ENCODE data around the gene SLC46A2. TPM values are rescaled to one million over a fixed set of nuclear protein-coding genes. Genes with fewer than 3 reads are reported as not detected.

Gene SLC46A2
- total RNA-seq, 5 donors from 2014 or later (not counting 1 experiment from before 2014, with no cell fraction given) = not detected

DNA sequence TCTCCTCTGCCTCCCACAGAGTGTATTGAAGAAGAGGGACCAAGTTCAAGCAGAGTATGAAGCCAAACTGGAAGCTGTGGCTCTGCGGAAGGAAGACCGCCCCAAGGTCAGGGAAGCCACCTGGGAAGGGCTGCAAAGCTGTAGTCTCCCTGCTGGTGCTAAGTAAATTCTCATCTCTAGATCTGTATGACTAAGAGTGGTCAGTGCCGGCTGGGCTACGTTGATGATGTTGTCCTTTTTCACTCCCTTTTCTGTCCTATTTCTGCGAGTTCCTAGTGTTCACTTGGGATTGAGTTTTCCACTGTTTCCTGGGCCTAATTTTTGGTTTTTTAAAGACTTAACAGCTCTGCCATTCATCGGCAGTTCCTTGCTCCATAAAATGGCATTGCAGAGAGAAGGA lies 39.8 kb downstream of the SLC46A2 start:
- H3K9me3 Mint-ChIP-seq = no peaks in the 10 kb centered on the region
- ATAC-seq (replicated peaks in 1 of 4) (no peak), DNase-seq (no peak)
- Histone ChIP-seq H3K9me3 (no peaks in the 10 kb centered on the region), H3K27ac (ENCODE audit: low read length) (no peak overlapping the region), H3K27me3 (replicated peaks in 1 of 2; ENCODE audit: control insufficient read depth in 2 of 2, extremely low read depth in 1 of 2, insufficient read depth in 2 of 2, low read length in 1 of 2) (no peaks in the 10 kb centered on the region), H3K36me3 (ENCODE audit: control insufficient read depth in 2 of 2, extremely low read depth in 1 of 2, insufficient read depth in 1 of 2, low read length in 1 of 2) (peaks cover 4 to 13% of the 10 kb centered on the region in 2 donors), H3K4me3 (ENCODE audit: control insufficient read depth in 1 of 2, extremely low read depth in 1 of 2, low read length in 1 of 2) (no peak overlapping the region), H3K4me1 (ENCODE audit: control insufficient read depth in 1 of 2, extremely low read depth in 1 of 2, insufficient read depth in 2 of 2, low read length in 2 of 2) (peaks cover 0 to 6% of the 10 kb centered on the region in 2 experiments)
- peaks cover 46% of the 10 kb centered on the region for H3K36me3 Mint-ChIP-seq
- ChIA-PET CTCF (no interaction called here), POLR2A (no interaction called here)
- WGBS (ENCODE audit: insufficient coverage) = 93% methylated on average over 3 of the region's 6 CpGs
- no peak overlapping the region for H3K4me3 Mint-ChIP-seq
- no peaks in the 10 kb centered on the region for H3K27me3 Mint-ChIP-seq
- H3K27ac Mint-ChIP-seq = no peak overlapping the region
- H3K4me1 Mint-ChIP-seq = peaks cover 2 to 15% (median 7%) of the 10 kb centered on the region in 3 donors

DNA sequence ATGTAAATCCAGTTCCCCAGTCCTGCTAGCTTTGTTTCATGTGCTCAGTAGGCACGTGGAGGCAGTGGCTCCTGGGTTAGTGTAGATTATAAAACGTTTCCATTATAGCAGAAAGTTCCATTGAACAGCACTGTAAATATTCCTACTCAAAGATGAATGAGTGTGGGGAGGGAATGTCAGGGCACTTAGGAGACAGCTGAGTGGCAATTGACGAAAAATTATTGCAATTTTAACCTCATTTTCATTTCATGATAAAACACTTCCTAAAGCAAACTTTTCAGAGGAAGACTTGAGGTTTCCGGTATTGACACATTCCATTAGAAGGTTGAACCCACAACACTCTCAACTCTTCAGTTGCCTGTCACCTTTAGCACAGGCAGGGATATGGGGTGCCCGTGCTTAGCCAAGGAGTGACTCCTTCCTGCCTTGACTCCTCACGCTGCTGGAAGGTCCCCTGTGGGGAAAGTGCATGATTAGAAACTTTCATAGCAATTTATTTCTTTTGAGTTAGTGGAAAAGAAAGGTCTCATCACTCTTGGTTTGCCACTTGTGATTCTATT lies 41.2 kb downstream of the SLC46A2 start:
- Mint-ChIP-seq H3K4me1 (peaks cover 10 to 14% (median 13%) of the 10 kb centered on the region in 3 donors), H3K27ac (no peak overlapping the region), H3K36me3 (peaks cover 38% of the 10 kb centered on the region), H3K4me3 (no peak overlapping the region), H3K9me3 (no peaks in the 10 kb centered on the region), H3K27me3 (no peaks in the 10 kb centered on the region)
- ATAC-seq (replicated peaks in 1 of 4) = no peak
- no peaks in the 10 kb centered on the region for H3K27me3 ChIP-seq (replicated peaks in 1 of 2; ENCODE audit: control insufficient read depth in 2 of 2, extremely low read depth in 1 of 2, insufficient read depth in 2 of 2, low read length in 1 of 2)
- ChIA-PET CTCF (no interaction called here), POLR2A (interaction anchor here in 1 of 2 donors (0.6 kb wide), 1 partner anchor 82 kb away, joined by 3 read pairs; no protein-coding TSS in a partner anchor)
- peaks cover 0 to 6% of the 10 kb centered on the region in 2 experiments for H3K4me1 ChIP-seq (ENCODE audit: control insufficient read depth in 1 of 2, extremely low read depth in 1 of 2, insufficient read depth in 2 of 2, low read length in 2 of 2)
- DNase-seq = no peak
- no peak overlapping the region for H3K27ac ChIP-seq (ENCODE audit: low read length)
- no peak overlapping the region for H3K4me3 ChIP-seq (ENCODE audit: control insufficient read depth in 1 of 2, extremely low read depth in 1 of 2, low read length in 1 of 2)
- 82% methylated on average over 2 of the region's 6 CpGs for WGBS (ENCODE audit: insufficient coverage)
- no peaks in the 10 kb centered on the region for H3K9me3 ChIP-seq
- peaks cover 4 to 13% of the 10 kb centered on the region in 2 donors for H3K36me3 ChIP-seq (ENCODE audit: control insufficient read depth in 2 of 2, extremely low read depth in 1 of 2, insufficient read depth in 1 of 2, low read length in 1 of 2)

DNA sequence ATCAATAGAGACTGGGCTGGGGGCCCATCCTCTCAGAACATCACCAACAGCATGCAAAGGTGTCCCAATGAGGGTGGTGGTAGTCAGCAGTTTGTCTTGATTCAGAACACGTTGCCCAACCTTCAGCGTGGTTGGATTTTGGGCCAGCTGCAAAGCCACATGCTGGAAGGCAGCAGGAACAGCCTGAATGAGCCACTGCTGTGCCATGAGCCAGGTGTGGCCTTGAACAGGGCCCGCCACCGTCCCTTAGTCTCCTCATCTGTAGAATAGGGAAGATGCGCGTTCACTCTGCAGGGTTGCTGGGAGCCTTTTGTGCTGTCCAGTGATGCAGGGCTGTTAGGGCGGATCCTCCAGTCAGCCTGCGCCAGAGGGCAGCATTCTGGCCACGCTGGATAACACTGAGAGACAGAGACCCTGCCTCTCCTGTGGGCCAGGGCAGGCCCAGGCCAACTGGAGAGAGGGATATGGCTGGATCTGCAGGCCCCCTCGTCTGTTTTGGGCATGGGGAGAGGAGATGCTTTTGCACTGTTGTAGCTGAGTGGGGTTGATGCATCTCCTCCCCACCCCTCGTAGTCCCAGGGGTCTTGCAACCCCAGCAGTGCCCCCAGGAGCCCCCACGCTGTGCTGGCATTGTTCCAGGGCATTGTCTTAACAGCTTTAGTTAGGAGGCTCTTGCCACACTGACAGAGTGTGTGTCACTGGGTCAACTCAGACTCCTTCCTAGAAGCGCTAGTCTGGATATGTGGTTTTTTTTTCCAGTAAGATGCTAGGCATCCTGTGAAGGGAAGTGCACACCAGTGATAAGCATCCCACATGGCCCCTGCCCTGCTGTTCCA lies 42.1 kb downstream of the SLC46A2 start:
- Mint-ChIP-seq H3K4me3 (no peak overlapping the region), H3K9me3 (no peaks in the 10 kb centered on the region), H3K27ac (no peak overlapping the region), H3K27me3 (no peaks in the 10 kb centered on the region), H3K36me3 (peaks cover 31% of the 10 kb centered on the region), H3K4me1 (peaks cover 14 to 23% (median 17%) of the 10 kb centered on the region in 3 donors)
- DNase-seq = no peak
- 81% methylated on average over 10 of the region's 13 CpGs for WGBS (ENCODE audit: insufficient coverage)
- CTCF ChIA-PET = interaction anchor here in 1 of 2 donors (0.6 kb wide), 1 partner anchor 1062 kb away, joined by 6 read pairs; no protein-coding TSS in a partner anchor
- no peaks in the 10 kb centered on the region for H3K9me3 ChIP-seq
- no peaks in the 10 kb centered on the region for H3K27me3 ChIP-seq (replicated peaks in 1 of 2; ENCODE audit: control insufficient read depth in 2 of 2, extremely low read depth in 1 of 2, insufficient read depth in 2 of 2, low read length in 1 of 2)
- no peak for ATAC-seq (replicated peaks in 1 of 4)
- peaks cover 0 to 6% of the 10 kb centered on the region in 2 experiments for H3K4me1 ChIP-seq (ENCODE audit: control insufficient read depth in 1 of 2, extremely low read depth in 1 of 2, insufficient read depth in 2 of 2, low read length in 2 of 2)
- POLR2A ChIA-PET = interaction anchor here in 1 of 2 donors (0.6 kb wide), 1 partner anchor 81 kb away, joined by 3 read pairs; no protein-coding TSS in a partner anchor
- H3K4me3 ChIP-seq (ENCODE audit: control insufficient read depth in 1 of 2, extremely low read depth in 1 of 2, low read length in 1 of 2) = no peak overlapping the region
- no peak overlapping the region for H3K27ac ChIP-seq (ENCODE audit: low read length)
- peaks cover 4 to 9% of the 10 kb centered on the region in 2 donors for H3K36me3 ChIP-seq (ENCODE audit: control insufficient read depth in 2 of 2, extremely low read depth in 1 of 2, insufficient read depth in 1 of 2, low read length in 1 of 2)

DNA sequence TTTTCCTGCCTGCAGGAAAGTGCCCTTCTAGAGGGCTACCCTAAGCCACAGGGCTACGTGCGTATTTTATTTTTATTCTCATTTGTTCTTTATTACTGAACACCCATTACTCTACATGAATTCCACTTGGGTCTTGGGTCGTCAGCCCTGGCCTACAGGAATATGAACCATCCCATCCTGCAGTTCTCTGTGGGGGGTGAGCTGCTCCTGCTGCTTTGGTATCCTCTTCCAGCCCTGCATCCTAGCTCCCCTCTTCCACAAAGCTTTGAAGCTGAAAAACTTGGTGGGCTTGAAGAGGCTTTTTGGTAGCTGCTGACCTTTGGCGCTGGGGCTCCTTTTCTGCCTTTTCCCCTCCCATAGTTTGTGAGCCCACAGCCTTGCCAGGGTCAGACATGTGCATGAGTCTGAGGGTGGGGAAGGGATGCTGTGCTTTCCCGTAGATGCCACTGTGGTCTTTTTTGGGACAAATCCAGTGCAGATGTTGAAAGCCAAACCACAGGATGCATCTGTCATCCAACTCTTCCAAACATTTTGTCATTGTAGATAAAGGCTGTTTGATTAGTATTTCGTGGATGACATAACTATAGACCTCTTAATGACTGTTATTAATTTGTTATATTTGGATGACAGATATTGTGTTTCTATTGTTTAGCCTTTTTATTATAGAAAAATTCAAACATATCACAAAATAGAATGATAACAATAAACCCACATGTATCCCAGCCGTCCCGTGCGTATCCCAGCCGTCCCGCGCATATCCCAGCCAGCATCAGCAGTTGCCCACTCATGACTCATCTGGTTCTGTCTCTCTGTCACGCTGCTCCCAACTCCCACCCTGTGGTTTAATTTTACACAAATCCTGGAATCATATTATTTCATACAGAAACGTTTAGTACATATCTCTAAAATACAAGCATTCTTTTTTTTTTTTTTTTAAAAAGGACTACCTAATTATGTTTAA lies 43.9 kb downstream of the SLC46A2 start:
- 88% methylated on average over 7 of the region's 14 CpGs for WGBS (ENCODE audit: insufficient coverage)
- POLR2A ChIA-PET = interaction anchor here in 1 of 2 donors (0.5 kb wide), 1 partner anchor 126 kb away, joined by 3 read pairs; no protein-coding TSS in a partner anchor
- no peak overlapping the region for H3K27ac Mint-ChIP-seq

DNA sequence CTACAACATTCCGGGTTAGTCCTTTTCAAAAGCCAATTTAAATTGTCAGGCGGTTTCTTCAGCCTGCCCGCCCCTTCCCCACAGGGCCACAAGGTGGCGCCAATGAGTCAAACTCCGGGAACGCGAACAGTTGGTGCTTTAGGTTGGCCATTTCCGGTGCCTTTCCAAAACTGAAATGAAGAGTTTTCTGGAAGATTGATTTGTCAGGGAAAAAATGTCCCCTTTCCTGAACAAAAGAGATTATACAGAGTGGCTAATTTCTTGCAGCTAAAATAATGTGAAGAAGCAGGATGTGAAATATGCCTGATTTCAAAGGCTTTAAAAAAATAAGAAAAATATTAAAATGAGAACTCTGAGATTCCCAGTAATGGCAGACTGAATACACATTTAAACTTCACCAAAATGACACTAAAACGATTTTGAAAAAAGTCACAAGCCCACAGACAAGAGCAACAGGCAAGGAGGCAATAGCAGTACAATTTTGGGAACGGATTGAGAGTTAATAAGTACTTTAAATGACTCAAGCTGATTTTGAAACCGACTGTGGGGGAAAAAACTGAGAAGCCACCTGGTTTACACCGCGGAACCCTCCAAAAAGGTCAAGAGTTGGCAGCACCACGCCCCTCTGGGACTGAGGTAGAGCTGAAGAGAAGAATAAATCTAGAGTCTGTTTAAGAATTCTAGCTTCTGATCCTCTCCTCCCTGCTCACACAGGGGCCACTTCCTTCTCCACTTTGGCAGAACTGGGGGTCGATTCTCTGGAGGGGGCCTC lies 45.7 kb downstream of the SLC46A2 start:
- Histone ChIP-seq H3K27me3 (replicated peaks in 1 of 2; ENCODE audit: control insufficient read depth in 2 of 2, extremely low read depth in 1 of 2, insufficient read depth in 2 of 2, low read length in 1 of 2) (no peaks in the 10 kb centered on the region), H3K4me1 (ENCODE audit: control insufficient read depth in 1 of 2, extremely low read depth in 1 of 2, insufficient read depth in 2 of 2, low read length in 2 of 2) (peaks cover 0 to 6% of the 10 kb centered on the region in 2 experiments), H3K4me3 (ENCODE audit: control insufficient read depth in 1 of 2, extremely low read depth in 1 of 2, low read length in 1 of 2) (no peak overlapping the region), H3K27ac (ENCODE audit: low read length) (no peak overlapping the region), H3K36me3 (ENCODE audit: control insufficient read depth in 2 of 2, extremely low read depth in 1 of 2, insufficient read depth in 1 of 2, low read length in 1 of 2) (peaks cover 0 to 5% of the 10 kb centered on the region in 2 donors), H3K9me3 (no peaks in the 10 kb centered on the region)
- no peak overlapping the region for H3K4me3 Mint-ChIP-seq
- ChIA-PET POLR2A (interaction anchor here (0.5 to 0.6 kb wide), 2 partner anchors 28 to 146 kb away, joined by 3 to 5 read pairs; no protein-coding TSS in a partner anchor), CTCF (interaction anchor here (0.6 to 1.9 kb wide), 7 partner anchors 9 to 770 kb away, joined by 3 to 8 read pairs (median 3); no protein-coding TSS in a partner anchor)
- 12% methylated on average over 10 of the region's 15 CpGs for WGBS (ENCODE audit: insufficient coverage)
- H3K27me3 Mint-ChIP-seq = no peaks in the 10 kb centered on the region
- no peaks in the 10 kb centered on the region for H3K9me3 Mint-ChIP-seq
- peaks cover 2% of the 10 kb centered on the region for H3K36me3 Mint-ChIP-seq
- H3K4me1 Mint-ChIP-seq = peaks cover 14 to 23% (median 17%) of the 10 kb centered on the region in 3 donors
- DNase-seq = peak; percentile 13 to 80 (median 55)
- ATAC-seq (replicated peaks in 1 of 4) = peak; percentile 57 to 68 (median 58)
- no peak overlapping the region for H3K27ac Mint-ChIP-seq

More for the DNA sequence above, 43.9 kb downstream of the SLC46A2 start:
- Mint-ChIP-seq H3K4me1 (peaks cover 14 to 23% (median 17%) of the 10 kb centered on the region in 3 donors), H3K9me3 (no peaks in the 10 kb centered on the region), H3K27me3 (no peaks in the 10 kb centered on the region), H3K36me3 (peaks cover 15% of the 10 kb centered on the region), H3K4me3 (no peak overlapping the region)
- Histone ChIP-seq H3K27me3 (replicated peaks in 1 of 2; ENCODE audit: control insufficient read depth in 2 of 2, extremely low read depth in 1 of 2, insufficient read depth in 2 of 2, low read length in 1 of 2) (no peaks in the 10 kb centered on the region), H3K36me3 (ENCODE audit: control insufficient read depth in 2 of 2, extremely low read depth in 1 of 2, insufficient read depth in 1 of 2, low read length in 1 of 2) (peaks cover 0 to 2% of the 10 kb centered on the region in 2 donors), H3K27ac (ENCODE audit: low read length) (no peak overlapping the region), H3K9me3 (no peaks in the 10 kb centered on the region), H3K4me3 (ENCODE audit: control insufficient read depth in 1 of 2, extremely low read depth in 1 of 2, low read length in 1 of 2) (no peak overlapping the region), H3K4me1 (ENCODE audit: control insufficient read depth in 1 of 2, extremely low read depth in 1 of 2, insufficient read depth in 2 of 2, low read length in 2 of 2) (peaks cover 0 to 6% of the 10 kb centered on the region in 2 experiments)
- no peak for ATAC-seq (replicated peaks in 1 of 4)
- CTCF ChIA-PET = interaction anchor here in 1 of 2 donors (1.8 to 1.9 kb wide), 2 partner anchors 11 to 56 kb away, joined by 5 to 8 read pairs; no protein-coding TSS in a partner anchor
- DNase-seq = no peak
